Effector memory CD4-positive, alpha-beta T cell (primary cell): ENCODE data around the gene PTPRC.

Source experiments
- DNase-seq, 3 donors: peaks; one replicate each; pipeline ENCODE4 v3.0.0-alpha.2; 2020
- H3K27ac ChIP-seq: 2 replicates; pipeline ENCODE4 v1.7.0; 2013; ENCODE audit warnings: mild to moderate bottlenecking, low read length, moderate library complexity; ENCODE audit not compliant: insufficient read depth, poor library complexity, severe bottlenecking
- H3K27me3 ChIP-seq: replicated peaks from 2 replicates; pipeline ENCODE4 v1.7.0; 2013; ENCODE audit warnings: mild to moderate bottlenecking, low read length; ENCODE audit not compliant: insufficient read depth, control insufficient read depth, poor library complexity, severe bottlenecking
- H3K36me3 ChIP-seq: 2 replicates; pipeline ENCODE4 v1.7.0; 2013; ENCODE audit warnings: mild to moderate bottlenecking, low read length, moderate library complexity; ENCODE audit not compliant: control insufficient read depth, insufficient read depth
- H3K4me1 ChIP-seq: 2 replicates; pipeline ENCODE4 v1.7.0; 2013; ENCODE audit warnings: low read length, mild to moderate bottlenecking; ENCODE audit not compliant: control insufficient read depth, insufficient read depth, poor library complexity, severe bottlenecking
- H3K4me3 ChIP-seq: 2 replicates; pipeline ENCODE4 v1.7.0; 2013; ENCODE audit warnings: low read length, low read depth, mild to moderate bottlenecking; ENCODE audit not compliant: insufficient read depth, poor library complexity, severe bottlenecking
- H3K9me3 ChIP-seq: 2 replicates; pipeline ENCODE4 v1.7.0; 2013; ENCODE audit warnings: mild to moderate bottlenecking, low read length, moderate library complexity; ENCODE audit not compliant: control insufficient read depth

The PTPRC gene

GRCh38 chr1:198640174-198640573 is 1.3 kb downstream of the PTPRC start:
- H3K4me3 ChIP-seq: peak overlapping the region; percentile 73
- peak overlapping the region; percentile 83 for H3K27ac ChIP-seq
- peaks cover 3% of the 10 kb centered on the region for H3K36me3 ChIP-seq
- no peak for DNase-seq
- H3K27me3 ChIP-seq: no peaks in the 10 kb centered on the region
- peaks cover 12% of the 10 kb centered on the region for H3K4me1 ChIP-seq
- no peaks in the 10 kb centered on the region for H3K9me3 ChIP-seq

GRCh38 chr1:198641501-198641900 is 2.7 kb downstream of the PTPRC start:
- Histone ChIP-seq H3K4me3 (peak overlapping the region; percentile 73), H3K27me3 (no peaks in the 10 kb centered on the region), H3K9me3 (no peaks in the 10 kb centered on the region), H3K4me1 (peaks cover 8% of the 10 kb centered on the region), H3K36me3 (peaks cover 3% of the 10 kb centered on the region), H3K27ac (peak overlapping the region; percentile 83)
- DNase-seq: no peak

- Histone ChIP-seq H3K27me3 (no peaks in the 10 kb centered on the region), H3K4me1 (peaks cover 6% of the 10 kb centered on the region), H3K9me3 (no peaks in the 10 kb centered on the region), H3K36me3 (peaks cover 3% of the 10 kb centered on the region), H3K4me3 (peak overlapping the region; percentile 73), H3K27ac (peak overlapping the region; percentile 83)
- no peak for DNase-seq
Observed at GRCh38 chr1:198641966-198642668, 3.3 kb downstream of the PTPRC start.

- no peaks in the 10 kb centered on the region for H3K9me3 ChIP-seq
- H3K27ac ChIP-seq: peak overlapping the region; percentile 83
- H3K4me3 ChIP-seq: peak overlapping the region; percentile 73
- peaks cover 3% of the 10 kb centered on the region for H3K36me3 ChIP-seq
- H3K27me3 ChIP-seq: no peaks in the 10 kb centered on the region
- H3K4me1 ChIP-seq: peaks cover 6% of the 10 kb centered on the region
- no peak for DNase-seq
Observed at GRCh38 chr1:198642983-198643382, 4.1 kb downstream of the PTPRC start.

GRCh38 chr1:198643808-198644207 is 5.0 kb downstream of the PTPRC start:
- Histone ChIP-seq H3K4me3 (peak overlapping the region; percentile 73), H3K36me3 (peaks cover 3% of the 10 kb centered on the region), H3K9me3 (no peaks in the 10 kb centered on the region), H3K27ac (peak overlapping the region; percentile 89), H3K4me1 (peaks cover 10% of the 10 kb centered on the region), H3K27me3 (no peaks in the 10 kb centered on the region)
- no peak for DNase-seq

DNA sequence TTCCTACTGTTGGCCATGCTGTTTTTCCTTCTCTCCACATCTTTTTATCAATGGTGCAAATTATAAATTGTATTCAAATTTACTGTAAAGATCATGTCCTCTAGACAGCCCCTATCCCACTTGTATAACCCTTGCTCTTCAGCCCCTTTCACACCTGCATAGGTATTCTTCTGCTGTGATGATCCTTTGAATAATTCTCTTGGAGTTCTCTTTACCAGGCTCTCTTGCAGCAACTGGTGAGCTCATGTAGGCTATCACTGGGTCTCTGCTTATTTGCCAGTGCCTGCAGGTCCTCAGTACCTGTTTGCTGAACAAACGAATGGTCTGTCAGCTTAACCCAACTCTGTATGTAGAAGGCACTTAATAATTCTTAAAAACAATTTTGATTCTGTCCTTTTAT is 8.2 kb downstream of the PTPRC start:
- DNase-seq: no peak
- Histone ChIP-seq H3K36me3 (no peaks in the 10 kb centered on the region), H3K9me3 (no peaks in the 10 kb centered on the region), H3K27ac (peak overlapping the region; percentile 89), H3K4me1 (peaks cover 20% of the 10 kb centered on the region), H3K4me3 (peak overlapping the region; percentile 26), H3K27me3 (no peaks in the 10 kb centered on the region)

DNA sequence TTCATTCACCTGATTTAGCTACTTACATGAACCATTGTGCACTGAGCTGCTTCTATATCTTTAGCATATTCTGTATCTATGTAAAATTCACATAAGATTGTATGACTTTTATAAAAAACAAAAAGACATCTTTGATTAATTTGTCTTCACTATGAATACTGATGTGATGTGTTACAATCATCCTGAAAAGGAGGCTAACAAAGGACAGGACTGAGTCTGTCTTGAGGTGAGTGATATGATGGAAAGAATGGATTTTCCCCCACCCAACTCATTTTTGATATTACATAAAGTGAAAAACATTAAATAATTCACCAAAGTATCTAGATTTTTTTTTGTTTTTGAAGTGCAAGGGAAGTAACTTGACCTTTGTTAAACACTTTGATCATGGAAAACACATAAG is 9.8 kb downstream of the PTPRC start:
- H3K36me3 ChIP-seq: no peaks in the 10 kb centered on the region
- H3K4me1 ChIP-seq: peaks cover 32% of the 10 kb centered on the region
- no peak for DNase-seq
- peak overlapping the region; percentile 89 for H3K27ac ChIP-seq
- H3K4me3 ChIP-seq: peak overlapping the region; percentile 24
- no peaks in the 10 kb centered on the region for H3K27me3 ChIP-seq
- H3K9me3 ChIP-seq: no peaks in the 10 kb centered on the region

DNA sequence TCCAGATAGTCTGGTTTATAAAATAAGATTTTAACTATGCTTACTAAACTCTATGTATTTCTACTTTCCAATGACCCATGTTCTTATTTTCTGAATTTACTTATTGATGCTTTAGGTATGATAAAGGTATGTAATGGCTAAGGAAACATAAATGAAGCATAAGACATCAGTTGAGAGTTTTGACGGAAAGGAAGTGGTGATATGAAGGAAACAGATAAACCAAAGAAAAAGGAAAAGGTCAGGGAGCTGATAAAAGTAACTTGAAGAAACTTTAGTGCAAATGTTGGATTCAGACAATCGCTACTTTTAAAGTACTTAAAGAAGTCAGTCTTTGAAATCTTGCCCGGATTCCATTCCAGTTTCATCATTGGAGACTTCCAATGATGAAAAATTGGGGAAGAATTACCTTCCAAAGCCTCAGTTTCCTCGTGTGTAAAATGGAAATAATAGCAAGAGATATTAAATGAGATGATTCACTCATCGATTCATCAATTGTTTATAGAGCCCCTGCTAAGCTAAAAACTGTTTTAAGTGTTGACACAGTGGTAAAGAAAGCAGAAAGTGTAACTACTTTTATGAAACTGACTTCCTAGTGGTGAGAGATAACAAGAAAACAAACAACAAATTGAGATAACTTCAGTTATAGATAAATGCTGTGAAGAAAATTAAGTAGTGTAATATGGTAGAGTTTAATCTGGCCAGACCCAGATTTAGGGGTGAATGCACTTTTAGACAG is 10.6 kb downstream of the PTPRC start:
- H3K27ac ChIP-seq: peak overlapping the region; percentile 89

DNA sequence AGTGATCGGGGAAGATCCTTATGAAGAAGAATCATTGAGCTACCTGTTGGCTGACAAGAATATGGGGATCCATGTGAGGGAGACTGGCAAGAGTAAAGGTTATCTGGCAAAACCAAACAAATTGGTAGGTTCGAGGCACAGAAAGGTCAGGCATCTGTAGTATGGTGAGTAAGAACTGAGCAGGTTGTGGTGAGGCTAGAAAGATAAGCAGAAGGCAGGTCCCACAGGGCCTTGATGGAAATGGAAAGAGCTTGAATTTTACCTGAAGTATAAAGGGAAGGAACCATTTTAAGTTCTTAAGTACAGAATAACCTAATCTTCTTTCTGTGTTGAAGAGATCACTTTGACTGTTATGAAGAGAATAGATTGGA is 11.1 kb downstream of the PTPRC start:
- H3K27ac ChIP-seq: peak overlapping the region; percentile 89
- no peaks in the 10 kb centered on the region for H3K36me3 ChIP-seq
- no peak for DNase-seq
- peaks cover 36% of the 10 kb centered on the region for H3K4me1 ChIP-seq
- no peaks in the 10 kb centered on the region for H3K9me3 ChIP-seq
- peak overlapping the region; percentile 5 for H3K4me3 ChIP-seq
- no peaks in the 10 kb centered on the region for H3K27me3 ChIP-seq

More for the DNA sequence above, 10.6 kb downstream of the PTPRC start:
- H3K4me1 ChIP-seq: peaks cover 39% of the 10 kb centered on the region
- no peaks in the 10 kb centered on the region for H3K36me3 ChIP-seq
- no peaks in the 10 kb centered on the region for H3K27me3 ChIP-seq
- no peaks in the 10 kb centered on the region for H3K9me3 ChIP-seq
- DNase-seq: no peak
- H3K4me3 ChIP-seq: peak overlapping the region; percentile 24

- Histone ChIP-seq H3K36me3 (no peaks in the 10 kb centered on the region), H3K4me1 (peaks cover 36% of the 10 kb centered on the region), H3K27me3 (no peaks in the 10 kb centered on the region), H3K4me3 (peak overlapping the region; percentile 5), H3K9me3 (no peaks in the 10 kb centered on the region), H3K27ac (peak overlapping the region; percentile 89)
- no peak for DNase-seq
Observed at GRCh38 chr1:198650506-198650905, 11.7 kb downstream of the PTPRC start.
